Caki2 (cell line): ENCODE data around the gene PTPN6. TPM values are rescaled to one million over a fixed set of nuclear protein-coding genes. Genes with fewer than 3 reads are reported as not detected.

Experiments
- DNase-seq: peaks from one replicate; pipeline ENCODE4 v3.0.0-alpha.2; 2015; ENCODE audit warnings: low read depth
- in situ Hi-C: cut with HindIII; loops from 2 replicates; pipeline ENCODE4 v1.10.0; 2016; ENCODE audit warnings: low sequenced_read_pairs, low pct_unique_long_range_greater_than_20kb, mixed read lengths
- total RNA-seq: library from RNA; depleted of rRNA; stranded (reverse); fragments of >200 nt; shearing (Covaris generic); gene quantifications from 2 replicates; pipeline ENCODE4 v1.2.3, GENCODE V29; 2014; ENCODE audit warnings: low replicate concordance

The PTPN6 gene
- total RNA-seq, 1 experiment from 2014 or later: 28.3 TPM

GRCh38 chr12:6961278-6961694 is 10.1 kb downstream of the PTPN6 start:
- no peak for DNase-seq
- in situ Hi-C loops: no loop called here

- peak; percentile 59 for DNase-seq
- in situ Hi-C loops: no loop called here
Measured at GRCh38 chr12:6961695-6962284, 10.6 kb downstream of the PTPN6 start.

- no peak for DNase-seq
- in situ Hi-C loops: no loop called here
Measured at GRCh38 chr12:6962285-6963015, 11.3 kb downstream of the PTPN6 start.

GRCh38 chr12:6963016-6963731 is 12.0 kb downstream of the PTPN6 start:
- DNase-seq: no peak
- in situ Hi-C loops: no loop called here

GRCh38 chr12:6963791-6964413 is 12.7 kb downstream of the PTPN6 start:
- no peak for DNase-seq
- in situ Hi-C loops: no loop called here

DNA sequence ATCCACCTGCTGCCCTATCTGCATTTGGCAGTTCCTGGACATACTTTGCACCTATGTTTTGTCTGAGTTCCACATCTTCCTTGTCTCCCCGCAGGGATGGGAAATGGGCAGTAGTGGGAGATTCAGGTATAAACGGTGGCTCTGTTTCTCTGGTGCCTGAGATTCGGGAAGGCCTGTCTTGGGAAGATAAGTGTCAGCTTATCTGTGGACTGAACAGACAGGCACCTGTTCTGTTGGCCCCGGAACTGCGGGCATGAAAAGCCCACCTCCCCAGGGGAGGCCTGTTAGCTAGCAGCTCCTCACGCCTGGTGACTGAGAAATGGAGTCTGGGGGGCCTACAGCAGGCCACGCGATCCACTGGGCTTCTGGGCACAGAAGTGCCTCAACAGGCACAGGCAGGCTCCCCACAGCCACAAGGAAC is 13.5 kb downstream of the PTPN6 start:
- in situ Hi-C loops: no loop called here
- no peak for DNase-seq

GRCh38 chr12:6965026-6965661 is 14.0 kb downstream of the PTPN6 start:
- in situ Hi-C loops: no loop called here
- DNase-seq: peak; percentile 75

DNA sequence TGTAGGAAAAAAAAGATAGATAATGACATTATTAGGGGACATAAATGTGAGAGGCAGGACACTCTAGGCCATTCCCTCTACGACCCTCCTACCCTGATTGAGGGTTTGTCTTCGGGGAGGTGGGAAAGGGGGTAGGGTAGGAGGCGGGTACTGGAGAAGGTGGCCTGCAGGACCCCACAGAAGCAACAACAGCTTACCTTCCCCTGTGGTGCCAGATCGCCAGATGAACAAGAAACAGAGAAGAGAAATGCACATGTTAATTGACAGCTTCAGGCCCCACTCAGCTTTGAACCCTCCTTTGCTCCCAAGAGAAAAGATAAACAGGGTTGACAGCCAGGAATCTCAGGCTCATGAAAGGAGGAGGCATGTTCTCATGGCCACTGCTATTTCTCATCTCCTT is 14.6 kb downstream of the PTPN6 start:
- in situ Hi-C loops: no loop called here
- DNase-seq: no peak

DNA sequence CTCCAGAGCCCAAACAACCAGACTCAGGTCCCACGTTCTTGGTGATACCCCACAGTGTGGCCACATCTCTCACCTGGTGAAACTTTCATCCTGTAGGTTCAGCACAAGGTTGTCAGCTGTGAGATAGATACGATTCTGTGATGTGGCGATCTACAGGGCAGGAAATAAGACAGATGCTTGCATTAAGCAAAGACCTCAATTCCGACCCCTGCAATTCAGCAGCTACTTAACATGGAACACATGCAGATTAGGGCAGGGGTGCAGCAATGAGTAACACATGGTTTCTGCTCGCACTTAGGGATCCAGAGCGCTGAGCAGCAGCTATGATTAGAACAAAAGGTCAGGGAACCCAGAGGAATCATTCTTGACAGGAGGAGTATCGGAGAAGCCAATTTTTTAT is 15.2 kb downstream of the PTPN6 start:
- in situ Hi-C loops: no loop called here
- DNase-seq: no peak

- no peak for DNase-seq
- in situ Hi-C loops: no loop called here
Measured at GRCh38 chr12:6967651-6968100, 16.5 kb downstream of the PTPN6 start.

- in situ Hi-C loops: no loop called here
- DNase-seq: no peak
Measured at GRCh38 chr12:6968426-6968825, 17.3 kb downstream of the PTPN6 start.

DNA sequence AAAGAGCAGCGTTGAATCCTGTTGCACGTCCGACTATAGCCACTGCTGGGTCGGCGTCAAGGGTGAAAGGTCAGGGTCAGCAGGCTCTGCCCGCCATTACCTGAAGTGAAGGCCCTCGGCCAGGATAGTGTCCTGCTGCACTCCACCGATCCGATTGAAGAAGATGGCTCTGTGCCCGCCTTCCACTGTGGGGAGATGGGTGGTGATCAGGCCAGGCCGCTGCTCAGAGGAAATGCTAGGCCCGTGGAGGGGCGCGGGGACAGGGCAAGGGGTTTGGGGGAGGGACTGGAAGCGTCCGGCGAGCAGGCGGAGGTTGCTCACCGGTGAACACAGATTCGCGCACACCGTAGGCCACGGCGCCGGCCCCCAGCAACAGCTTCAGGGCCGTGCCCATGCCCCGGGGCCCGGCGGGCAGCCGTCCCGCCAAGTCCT is 19.0 kb downstream of the PTPN6 start:
- in situ Hi-C loops: no loop called here
- no peak for DNase-seq

DNA sequence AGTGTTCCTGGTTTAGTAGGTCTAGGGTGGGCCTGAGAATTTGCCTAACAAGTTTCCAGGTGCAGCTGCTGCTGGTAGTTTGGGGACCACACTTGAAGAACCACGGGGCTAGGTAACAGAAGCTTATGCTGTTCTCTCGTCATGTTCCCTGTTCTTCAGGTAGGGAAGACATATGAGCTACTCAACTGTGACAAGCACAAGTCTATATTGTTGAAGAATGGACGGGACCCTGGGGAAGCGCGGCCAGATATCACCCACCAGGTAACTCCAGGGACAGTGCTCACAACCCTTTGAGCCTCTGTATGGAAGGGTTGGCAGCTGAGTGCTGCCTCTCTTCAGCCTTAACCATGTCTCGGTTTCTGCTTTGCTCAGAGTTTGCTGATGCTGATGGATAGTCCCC is 23.0 kb downstream of the PTPN6 start:
- DNase-seq: no peak
- in situ Hi-C loops: no loop called here

GRCh38 chr12:6975297-6976032 is 24.3 kb downstream of the PTPN6 start:
- in situ Hi-C loops: no loop called here
- no peak for DNase-seq

DNA sequence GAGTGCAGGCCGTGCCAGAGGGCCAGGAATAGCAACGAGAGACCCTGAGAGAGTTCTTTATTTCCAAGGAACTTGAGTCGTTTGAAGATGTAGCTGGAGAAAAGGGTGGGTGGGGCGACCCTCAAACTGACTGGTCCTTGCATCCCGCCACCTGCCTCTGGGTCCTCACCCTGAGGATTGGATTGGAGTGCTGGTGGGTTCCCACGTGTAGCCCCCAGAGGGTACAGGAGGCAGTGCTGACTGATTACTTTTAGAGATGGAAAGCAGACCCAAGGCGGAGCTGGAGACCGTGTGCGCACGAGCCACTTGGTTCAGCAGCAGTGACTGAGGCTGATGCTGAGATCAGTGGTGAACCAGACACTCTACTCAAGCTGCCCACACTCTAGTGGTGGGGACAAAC is 26.5 kb downstream of the PTPN6 start:
- in situ Hi-C loops: no loop called here
- no peak for DNase-seq

DNA sequence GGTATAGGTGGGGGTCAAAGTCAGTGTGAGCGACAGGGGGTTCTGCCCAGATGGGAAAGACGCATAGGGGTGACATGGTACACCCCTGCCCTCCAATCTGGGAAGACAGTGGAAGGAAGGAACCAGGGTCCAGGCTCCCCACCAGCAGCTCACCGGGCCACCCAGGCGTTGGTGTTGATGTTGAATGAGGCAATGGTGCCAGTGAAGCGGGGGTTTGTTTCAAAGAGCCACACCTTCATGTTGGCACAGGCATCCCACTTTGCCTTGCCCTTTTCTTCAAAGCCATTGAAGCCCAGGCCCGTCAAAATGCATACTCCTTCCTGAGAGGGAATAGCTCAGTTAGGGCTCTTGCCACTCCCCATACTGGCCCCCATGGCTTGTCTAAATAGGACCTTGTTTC is 27.0 kb downstream of the PTPN6 start:
- in situ Hi-C loops: no loop called here
- DNase-seq: no peak

DNA sequence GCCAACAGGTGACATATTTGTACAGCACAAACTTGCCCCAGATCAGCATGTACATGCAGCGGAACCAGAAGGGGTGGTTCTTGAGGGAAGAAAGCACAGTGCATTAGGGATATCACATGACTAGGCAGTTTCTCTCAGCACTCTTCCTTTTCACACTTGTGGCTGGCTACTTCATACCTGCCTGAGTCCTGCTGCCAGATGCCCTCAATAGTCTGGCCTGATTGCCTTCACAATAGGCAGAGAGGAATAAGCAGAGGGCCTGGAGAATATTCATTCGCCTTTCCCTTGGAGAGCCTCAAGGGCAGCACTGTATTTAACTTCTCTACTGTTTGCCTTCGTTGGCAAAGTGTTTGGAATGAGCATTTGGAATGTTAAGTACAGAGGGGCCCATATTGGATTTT is 27.5 kb downstream of the PTPN6 start:
- in situ Hi-C loops: no loop called here

DNA sequence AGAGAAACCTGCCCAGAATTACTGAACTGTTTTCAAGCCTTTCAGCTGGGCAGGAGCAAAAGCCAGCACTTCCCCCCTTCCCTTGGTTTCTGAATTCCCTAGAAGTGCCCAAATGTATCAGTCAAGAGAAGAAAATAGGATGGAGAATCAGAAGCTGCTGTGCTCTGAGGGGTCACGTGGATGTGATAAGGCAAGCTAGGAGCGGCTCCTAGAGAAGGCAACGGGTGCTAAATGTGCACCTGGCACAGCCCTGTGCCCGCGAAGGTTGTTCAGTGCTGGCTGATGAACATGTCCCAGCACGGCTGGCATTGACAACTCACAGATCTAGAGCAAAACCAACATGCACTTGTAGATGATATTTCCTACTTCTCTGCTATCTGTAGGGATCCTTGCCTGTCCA is 27.9 kb downstream of the PTPN6 start:
- in situ Hi-C loops: no loop called here
- DNase-seq: no peak

More for the DNA sequence above, 27.5 kb downstream of the PTPN6 start:
- no peak for DNase-seq
